Measurements from ENCODE around the gene SEMG2. TPM values are rescaled to one million over a fixed set of nuclear protein-coding genes. Genes with fewer than 3 reads are reported as not detected.

The SEMG2 gene
- total RNA-seq (2022; extraction: Qiagen RNA extraction; ENCODE audit: low read depth), result not detected in 5 replicates

GRCh38 chr20:45221076-45221475 lies at the start of gene SEMG2:
Gene SEMG2 (plus strand): TSS chr20:45221373. CDS start chr20:45221390, 17 bp downstream.

GRCh38 chr20:45174434-45175364 lies 46.5 kb upstream of the SEMG2 start, which contains the start of gene PI3:
Gene PI3 (plus strand): TSS chr20:45174902. CDS start chr20:45174923, 21 bp downstream.

DNA sequence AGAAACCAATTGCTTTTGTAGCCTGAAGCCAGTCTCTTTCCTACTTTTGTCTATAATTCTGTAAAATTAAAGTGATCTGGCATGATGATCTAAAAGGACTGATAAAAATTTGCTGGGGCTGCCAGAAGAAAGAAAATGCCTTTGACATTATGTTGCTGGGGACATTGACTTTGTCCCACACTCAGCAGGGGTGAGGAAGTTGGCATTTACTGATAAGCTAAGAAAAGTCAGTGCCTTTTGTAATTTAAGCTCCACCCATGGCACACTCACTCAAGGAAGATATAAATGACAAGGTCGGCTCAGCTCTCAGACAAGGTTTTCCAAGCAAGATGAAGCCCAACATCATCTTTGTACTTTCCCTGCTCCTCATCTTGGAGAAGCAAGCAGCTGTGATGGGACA lies 14.4 kb upstream of the SEMG2 start, which contains the start of gene SEMG1:
Gene SEMG1 (plus strand): TSS at position 309 of the 400 bp plus-strand sequence. CDS start 21 bp downstream, at position 330.

GRCh38 chr20:45254383-45255262 lies 33.5 kb downstream of the SEMG2 start, which contains the start of gene SLPI:
Gene SLPI (minus strand): TSS chr20:45254564. CDS start chr20:45254543, 21 bp downstream.

Other genes with a start within 250 kb of the SEMG2 start
- not detected in 5 replicates for gene KCNS1, start 120.2 kb upstream of the SEMG2 start, total RNA-seq (2022; extraction: Qiagen RNA extraction; ENCODE audit: low read depth)
- not detected in 5 replicates for gene WFDC5, start 106.2 kb upstream of the SEMG2 start, total RNA-seq (2022; extraction: Qiagen RNA extraction; ENCODE audit: low read depth)
- gene WFDC12, start 96.9 kb upstream of the SEMG2 start, total RNA-seq (2022; extraction: Qiagen RNA extraction; ENCODE audit: low read depth), result not detected in 5 replicates
- gene PI3, start 46.5 kb upstream of the SEMG2 start, total RNA-seq (2022; extraction: Qiagen RNA extraction; ENCODE audit: low read depth), result 2.1 to 4.7 TPM (median 2.7 TPM) in 5 replicates
- not detected in 5 replicates for gene SEMG1, start 14.3 kb upstream of the SEMG2 start, total RNA-seq (2022; extraction: Qiagen RNA extraction; ENCODE audit: low read depth)
- 10.3 to 12.4 TPM (median 11.8 TPM) in 5 replicates for gene SLPI, start 33.2 kb downstream of the SEMG2 start, total RNA-seq (2022; extraction: Qiagen RNA extraction; ENCODE audit: low read depth)
- not detected in 5 replicates for gene RBPJL, start 85.5 kb downstream of the SEMG2 start, total RNA-seq (2022; extraction: Qiagen RNA extraction; ENCODE audit: low read depth)
- gene MATN4, start 86.9 kb downstream of the SEMG2 start, total RNA-seq (2022; extraction: Qiagen RNA extraction; ENCODE audit: low read depth), result 0.14 to 0.22 TPM (median 0.17 TPM) in 4 of 5 replicates, not detected in the other
- gene SDC4, start 127.1 kb downstream of the SEMG2 start, total RNA-seq (2022; extraction: Qiagen RNA extraction; ENCODE audit: low read depth), result 128 to 148 TPM (median 143 TPM) in 5 replicates
- 28.2 to 34.9 TPM (median 30.6 TPM) in 5 replicates for gene SYS1, start 141.8 kb downstream of the SEMG2 start, total RNA-seq (2022; extraction: Qiagen RNA extraction; ENCODE audit: low read depth)
- gene TP53TG5, start 157.0 kb downstream of the SEMG2 start, total RNA-seq (2022; extraction: Qiagen RNA extraction; ENCODE audit: low read depth), result not detected in 5 replicates
- 25.1 to 32.4 TPM (median 27.5 TPM) in 5 replicates for gene DBNDD2, start 186.9 kb downstream of the SEMG2 start, total RNA-seq (2022; extraction: Qiagen RNA extraction; ENCODE audit: low read depth)
- gene PIGT, start 194.8 kb downstream of the SEMG2 start, total RNA-seq (2022; extraction: Qiagen RNA extraction; ENCODE audit: low read depth), result 88.3 to 102 TPM (median 98.9 TPM) in 5 replicates
- not detected in 5 replicates for gene WFDC2, start 248.4 kb downstream of the SEMG2 start, total RNA-seq (2022; extraction: Qiagen RNA extraction; ENCODE audit: low read depth)